ENCODE measurements around the gene PHLPP1. TPM values are rescaled to one million over a fixed set of nuclear protein-coding genes. Genes with fewer than 3 reads are reported as not detected.
"Not testable (repeated sequence)": the region's sequence is repeated elsewhere in the genome, so short reads cannot be mapped to it uniquely, and the experiment has no call there.

PHLPP1 gene
- total RNA-seq, 1 donor from 2014 or later: 13.3 TPM

DNA sequence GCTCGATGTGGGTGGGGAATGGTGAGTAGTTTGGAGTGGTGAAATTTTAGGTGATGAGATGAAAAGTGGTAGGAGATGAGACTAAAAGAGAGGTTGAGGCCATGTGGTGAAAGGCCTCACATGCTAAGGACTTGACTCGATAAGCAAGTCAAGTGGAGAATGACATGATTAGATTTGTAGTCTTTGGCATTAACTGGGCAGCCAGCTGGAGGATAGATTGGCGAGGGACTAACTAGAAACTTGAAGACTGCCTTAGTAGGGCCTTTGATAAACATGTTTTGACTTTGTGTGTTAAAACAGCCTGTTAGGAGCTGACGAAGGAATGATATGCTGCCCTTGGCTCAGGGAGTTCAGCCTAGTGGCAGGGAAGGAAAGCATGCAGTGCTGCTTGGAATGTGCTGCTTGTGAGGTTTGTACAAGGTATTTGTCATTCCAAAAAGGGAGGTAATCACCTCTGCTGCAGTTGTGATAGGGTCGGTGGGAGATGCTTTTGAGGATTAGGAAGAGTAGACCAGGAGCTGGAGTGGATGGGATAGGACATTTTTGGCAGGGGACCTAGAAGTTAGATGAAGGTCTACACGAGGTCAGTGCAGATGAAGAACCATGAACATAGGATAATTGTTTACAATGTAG, 22.0 kb downstream of the PHLPP1 start:
- FAIRE-seq: no peak
- no peak overlapping the region for H3K4me3 Mint-ChIP-seq (ENCODE audit: unreplicated experiment)
- Histone ChIP-seq H3K36me3 (ENCODE audit: insufficient read depth, low read length) (no peaks in the 10 kb centered on the region), H3K27me3 (ENCODE audit: insufficient read depth, low read length) (no peaks in the 10 kb centered on the region), H3K27ac (ENCODE audit: low read depth, low read length) (no peak overlapping the region), H3K4me3 (ENCODE audit: insufficient read depth, low read depth, low read length) (no peak overlapping the region), H3K79me2 (ENCODE audit: insufficient read depth, low read length) (peaks cover 61% of the 10 kb centered on the region), H4K20me1 (ENCODE audit: insufficient read depth, low read length) (peaks cover 17% of the 10 kb centered on the region), H3K9ac (ENCODE audit: low read length) (no peak overlapping the region), H3K4me2 (ENCODE audit: low read length) (no peak overlapping the region), H2AFZ (ENCODE audit: low read depth, low read length) (no peak overlapping the region), H3K4me1 (ENCODE audit: insufficient read depth, low read length) (no peaks in the 10 kb centered on the region), H3K9me3 (ENCODE audit: insufficient read depth, low read depth, low read length) (no peaks in the 10 kb centered on the region)
- H3K4me1 Mint-ChIP-seq (ENCODE audit: low read depth, unreplicated experiment): peaks cover 24% of the 10 kb centered on the region
- peaks cover 6% of the 10 kb centered on the region for H3K9me3 Mint-ChIP-seq (ENCODE audit: unreplicated experiment)
- DNase-seq (ENCODE audit: low read depth): no peak
- TF ChIP-seq EZH2 (IDR thresholded peaks at IDR 0.05; ENCODE audit: insufficient read depth, low read length) (no peak), CTCF (IDR thresholded peaks at IDR 0.05; ENCODE audit: insufficient read depth, low read depth, low read length) (no peak)
- H3K27ac Mint-ChIP-seq (ENCODE audit: unreplicated experiment): no peak overlapping the region
- H3K27me3 Mint-ChIP-seq (ENCODE audit: low read depth, unreplicated experiment): no peaks in the 10 kb centered on the region
- H3K36me3 Mint-ChIP-seq (ENCODE audit: low read depth, unreplicated experiment): no peaks in the 10 kb centered on the region

DNA sequence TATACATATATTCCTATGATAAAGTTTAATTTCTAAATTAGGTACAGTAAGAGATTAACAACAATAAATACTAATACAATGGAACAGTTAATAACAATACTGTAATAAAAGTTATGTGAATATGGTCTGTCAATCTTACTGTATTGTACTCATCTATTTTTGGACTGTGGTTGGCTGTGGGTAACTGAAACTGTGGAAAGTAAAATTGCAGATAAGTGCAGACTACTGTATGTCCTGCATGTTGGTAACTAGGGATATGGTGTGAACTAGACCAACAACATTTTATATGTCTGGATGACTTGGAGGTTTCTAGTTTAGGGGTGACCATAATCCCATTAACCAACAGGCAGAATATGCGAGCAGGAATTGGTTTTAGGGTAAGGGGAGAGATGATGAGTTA, 23.3 kb downstream of the PHLPP1 start:
- peaks cover 53% of the 10 kb centered on the region for H3K79me2 ChIP-seq (ENCODE audit: insufficient read depth, low read length)
- H3K36me3 ChIP-seq (ENCODE audit: insufficient read depth, low read length): no peaks in the 10 kb centered on the region
- FAIRE-seq (no peak), DNase-seq (ENCODE audit: low read depth) (no peak)
- H3K9ac ChIP-seq (ENCODE audit: low read length): no peak overlapping the region
- TF ChIP-seq EZH2 (IDR thresholded peaks at IDR 0.05; ENCODE audit: insufficient read depth, low read length) (no peak), CTCF (IDR thresholded peaks at IDR 0.05; ENCODE audit: insufficient read depth, low read depth, low read length) (no peak)
- Mint-ChIP-seq H3K4me3 (ENCODE audit: unreplicated experiment) (no peak overlapping the region), H3K27ac (ENCODE audit: unreplicated experiment) (no peak overlapping the region), H3K36me3 (ENCODE audit: low read depth, unreplicated experiment) (no peaks in the 10 kb centered on the region), H3K9me3 (ENCODE audit: unreplicated experiment) (no peaks in the 10 kb centered on the region), H3K27me3 (ENCODE audit: low read depth, unreplicated experiment) (no peaks in the 10 kb centered on the region), H3K4me1 (ENCODE audit: low read depth, unreplicated experiment) (peaks cover 25% of the 10 kb centered on the region)
- H3K9me3 ChIP-seq (ENCODE audit: insufficient read depth, low read depth, low read length): no peaks in the 10 kb centered on the region
- no peak overlapping the region for H3K4me3 ChIP-seq (ENCODE audit: insufficient read depth, low read depth, low read length)
- H4K20me1 ChIP-seq (ENCODE audit: insufficient read depth, low read length): peaks cover 13% of the 10 kb centered on the region
- no peak overlapping the region for H3K4me2 ChIP-seq (ENCODE audit: low read length)
- no peaks in the 10 kb centered on the region for H3K27me3 ChIP-seq (ENCODE audit: insufficient read depth, low read length)
- H3K4me1 ChIP-seq (ENCODE audit: insufficient read depth, low read length): no peaks in the 10 kb centered on the region
- H2AFZ ChIP-seq (ENCODE audit: low read depth, low read length): no peak overlapping the region
- no peak overlapping the region for H3K27ac ChIP-seq (ENCODE audit: low read depth, low read length)

DNA sequence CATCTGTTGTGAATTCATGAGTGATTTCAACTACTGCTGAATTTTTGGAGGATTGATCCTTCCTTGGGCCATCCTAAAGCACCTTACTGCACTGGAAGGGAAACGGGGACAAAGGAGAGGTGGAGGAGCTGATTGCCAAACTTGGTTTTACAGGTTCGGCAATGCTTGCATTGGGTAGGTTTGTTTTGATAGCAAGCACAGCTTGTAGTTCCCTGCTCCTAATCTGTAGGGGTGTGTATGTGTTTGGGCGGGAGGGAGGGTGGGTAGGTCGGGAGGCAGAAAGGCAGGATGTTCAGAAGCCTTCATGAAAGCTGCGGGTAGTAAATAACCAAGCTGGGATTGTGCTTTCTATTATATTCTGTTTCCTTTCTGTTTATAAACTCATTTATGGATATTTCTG, 24.6 kb downstream of the PHLPP1 start:
- Histone ChIP-seq H3K79me2 (ENCODE audit: insufficient read depth, low read length) (peaks cover 55% of the 10 kb centered on the region), H3K27me3 (ENCODE audit: insufficient read depth, low read length) (no peaks in the 10 kb centered on the region), H3K4me3 (ENCODE audit: insufficient read depth, low read depth, low read length) (no peak overlapping the region), H4K20me1 (ENCODE audit: insufficient read depth, low read length) (peaks cover 13% of the 10 kb centered on the region), H3K4me2 (ENCODE audit: low read length) (no peak overlapping the region), H3K9ac (ENCODE audit: low read length) (no peak overlapping the region), H3K27ac (ENCODE audit: low read depth, low read length) (no peak overlapping the region), H2AFZ (ENCODE audit: low read depth, low read length) (no peak overlapping the region), H3K36me3 (ENCODE audit: insufficient read depth, low read length) (no peaks in the 10 kb centered on the region), H3K9me3 (ENCODE audit: insufficient read depth, low read depth, low read length) (no peaks in the 10 kb centered on the region), H3K4me1 (ENCODE audit: insufficient read depth, low read length) (no peaks in the 10 kb centered on the region)
- no peaks in the 10 kb centered on the region for H3K36me3 Mint-ChIP-seq (ENCODE audit: low read depth, unreplicated experiment)
- no peak for DNase-seq (ENCODE audit: low read depth)
- H3K4me3 Mint-ChIP-seq (ENCODE audit: unreplicated experiment): no peak overlapping the region
- no peaks in the 10 kb centered on the region for H3K9me3 Mint-ChIP-seq (ENCODE audit: unreplicated experiment)
- H3K27me3 Mint-ChIP-seq (ENCODE audit: low read depth, unreplicated experiment): no peaks in the 10 kb centered on the region
- no peak overlapping the region for H3K27ac Mint-ChIP-seq (ENCODE audit: unreplicated experiment)
- TF ChIP-seq EZH2 (IDR thresholded peaks at IDR 0.05; ENCODE audit: insufficient read depth, low read length): no peak
- no peak for TF ChIP-seq CTCF (IDR thresholded peaks at IDR 0.05; ENCODE audit: insufficient read depth, low read depth, low read length)
- H3K4me1 Mint-ChIP-seq (ENCODE audit: low read depth, unreplicated experiment): peaks cover 34% of the 10 kb centered on the region
- no peak for FAIRE-seq

GRCh38 chr18:62740650-62741049, 25.3 kb downstream of the PHLPP1 start:
- not testable (repeated sequence) for H3K4me2 ChIP-seq (ENCODE audit: low read length); H3K27me3 Mint-ChIP-seq (ENCODE audit: low read depth, unreplicated experiment); H3K27ac ChIP-seq (ENCODE audit: low read depth, low read length); H3K9me3 Mint-ChIP-seq (ENCODE audit: unreplicated experiment); H3K9me3 ChIP-seq (ENCODE audit: insufficient read depth, low read depth, low read length); H3K4me1 ChIP-seq (ENCODE audit: insufficient read depth, low read length); H2AFZ ChIP-seq (ENCODE audit: low read depth, low read length); H3K4me3 Mint-ChIP-seq (ENCODE audit: unreplicated experiment); H3K36me3 ChIP-seq (ENCODE audit: insufficient read depth, low read length); H3K4me3 ChIP-seq (ENCODE audit: insufficient read depth, low read depth, low read length); H3K36me3 Mint-ChIP-seq (ENCODE audit: low read depth, unreplicated experiment); H3K27me3 ChIP-seq (ENCODE audit: insufficient read depth, low read length); H3K27ac Mint-ChIP-seq (ENCODE audit: unreplicated experiment); DNase-seq (ENCODE audit: low read depth); FAIRE-seq; H3K9ac ChIP-seq (ENCODE audit: low read length)
- Histone ChIP-seq H4K20me1 (ENCODE audit: insufficient read depth, low read length) (peaks cover 13% of the 10 kb centered on the region), H3K79me2 (ENCODE audit: insufficient read depth, low read length) (peaks cover 52% of the 10 kb centered on the region)
- H3K4me1 Mint-ChIP-seq (ENCODE audit: low read depth, unreplicated experiment): peaks cover 34% of the 10 kb centered on the region

Measured in astrocyte (in vitro differentiated cells and primary cell).